CD4-positive, alpha-beta T cell treated with Interleukin-15 for 4 hours (primary cell): ENCODE data around the gene EGLN3.
"Not testable (repeated sequence)": the region's sequence is repeated elsewhere in the genome, so short reads cannot be mapped to it uniquely, and the experiment has no call there.

Source experiments
- DNase-seq: peaks from one replicate; pipeline ENCODE4 v3.0.0-alpha.2; 2020; ENCODE audit warnings: low spot score

Gene EGLN3

DNA sequence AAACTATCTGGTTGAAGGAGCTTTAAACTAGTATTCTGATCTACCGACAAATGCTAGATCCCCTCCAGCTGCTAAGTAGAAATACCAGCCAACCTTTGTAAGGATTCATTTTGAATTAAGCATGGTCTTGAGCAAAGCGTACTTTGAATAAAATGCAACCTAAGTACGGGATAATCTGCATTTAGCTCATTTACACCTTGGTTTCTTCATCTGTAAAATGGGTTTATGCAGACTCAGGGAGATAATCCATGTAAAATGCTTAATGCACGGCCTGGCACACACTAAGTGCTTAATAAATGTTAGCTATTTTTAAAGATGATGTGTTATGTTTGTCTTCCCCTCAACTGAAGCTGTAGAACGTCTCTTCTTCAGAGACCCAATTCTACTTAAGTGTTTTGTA lies 15.9 kb downstream of the EGLN3 start:
- DNase-seq = no peak

- no peak for DNase-seq
Measured at GRCh38 chr14:33934043-33934750, 16.7 kb downstream of the EGLN3 start.

- DNase-seq = no peak
Measured at GRCh38 chr14:33933386-33933933, 17.4 kb downstream of the EGLN3 start.

GRCh38 chr14:33932576-33933345 lies 18.1 kb downstream of the EGLN3 start:
- no peak for DNase-seq

DNA sequence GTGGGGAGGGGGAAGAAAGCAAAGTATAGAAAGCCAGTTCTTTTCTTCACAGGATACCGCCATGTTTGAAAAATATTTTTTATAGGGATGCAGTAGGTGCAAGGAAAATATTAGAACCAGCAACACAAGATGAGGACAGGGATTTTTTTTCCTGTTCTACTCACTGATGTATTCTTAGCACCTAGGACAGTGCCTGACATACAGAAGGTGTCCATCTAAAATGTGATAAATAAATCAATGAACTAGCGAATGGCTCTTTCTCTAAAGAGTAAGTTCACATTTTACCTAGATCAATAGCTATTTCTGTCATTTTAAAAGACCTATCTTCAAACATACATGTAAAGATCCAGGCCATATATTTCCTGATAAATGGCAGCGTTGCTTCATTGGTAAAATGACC lies 18.8 kb downstream of the EGLN3 start:
- DNase-seq = no peak

DNA sequence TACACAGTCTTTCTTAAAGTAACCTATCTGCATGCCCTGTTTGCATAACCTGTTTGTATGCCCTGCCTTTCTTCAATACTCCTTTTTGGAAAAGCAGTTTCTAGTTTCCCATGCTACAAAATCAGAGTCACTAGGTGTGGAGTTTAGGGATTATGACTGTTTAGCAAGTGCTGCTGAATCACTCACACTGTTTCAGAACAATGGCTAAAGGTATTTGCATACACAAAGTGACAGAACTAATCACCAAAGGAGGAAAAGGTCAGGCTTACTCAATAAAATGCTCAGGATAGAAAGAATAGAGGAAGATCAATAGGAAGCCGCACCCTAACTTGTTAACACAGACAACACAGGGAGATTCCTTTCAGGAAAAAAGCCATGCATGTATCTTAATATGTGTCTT lies 19.4 kb downstream of the EGLN3 start:
- DNase-seq = no peak

DNA sequence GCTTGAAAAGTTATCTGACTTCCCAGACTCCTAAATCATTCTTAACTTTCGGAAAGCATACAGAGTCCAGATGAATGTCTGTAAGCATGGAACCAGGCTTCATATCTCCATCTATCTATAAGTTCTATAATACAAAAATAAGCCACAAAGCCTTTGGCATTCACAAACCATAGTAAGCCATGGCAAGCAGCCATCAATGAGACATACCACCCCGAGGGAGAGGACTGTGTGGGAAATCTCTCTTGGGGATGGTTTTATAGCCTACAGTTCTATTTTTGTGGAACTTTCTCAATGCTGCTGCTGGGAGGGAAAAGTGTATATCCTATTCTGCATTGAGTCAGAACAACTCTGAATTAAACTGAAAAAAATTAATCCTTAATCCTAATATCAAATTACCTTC lies 20.4 kb downstream of the EGLN3 start:
- DNase-seq = no peak

DNA sequence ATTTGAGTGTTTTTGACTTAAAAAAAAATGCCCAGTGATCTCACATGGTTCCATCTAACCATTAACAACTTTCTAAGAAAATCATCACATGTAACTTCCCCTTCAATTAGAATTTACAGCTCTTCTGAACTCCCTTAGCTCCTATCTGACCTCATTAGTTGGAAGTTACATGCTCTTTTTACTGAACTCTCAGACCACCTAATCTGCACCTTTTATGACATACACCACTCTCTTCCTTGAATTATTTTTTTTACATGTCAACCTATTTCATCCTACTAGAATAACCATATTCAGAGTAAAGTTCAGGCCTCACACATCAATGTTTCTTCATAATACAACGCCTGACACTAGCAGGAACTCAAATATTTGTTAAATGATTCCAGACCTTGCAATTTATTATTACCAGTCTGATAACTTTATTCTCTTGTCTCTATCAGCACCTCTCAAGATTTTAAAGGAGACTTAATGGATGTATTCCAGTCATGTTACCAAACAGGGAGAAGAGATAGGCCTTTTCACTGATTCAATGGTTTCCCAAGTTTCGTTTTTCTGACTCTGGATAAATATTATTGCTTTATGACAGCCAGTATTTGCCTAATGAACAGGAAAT lies 21.0 kb downstream of the EGLN3 start:
- no peak for DNase-seq

- DNase-seq = no peak
Measured at GRCh38 chr14:33928895-33929294, 22.0 kb downstream of the EGLN3 start.

GRCh38 chr14:33927944-33928343 lies 22.9 kb downstream of the EGLN3 start:
- DNase-seq = no peak

GRCh38 chr14:33926967-33927366 lies 23.9 kb downstream of the EGLN3 start:
- DNase-seq = not testable (repeated sequence)

DNA sequence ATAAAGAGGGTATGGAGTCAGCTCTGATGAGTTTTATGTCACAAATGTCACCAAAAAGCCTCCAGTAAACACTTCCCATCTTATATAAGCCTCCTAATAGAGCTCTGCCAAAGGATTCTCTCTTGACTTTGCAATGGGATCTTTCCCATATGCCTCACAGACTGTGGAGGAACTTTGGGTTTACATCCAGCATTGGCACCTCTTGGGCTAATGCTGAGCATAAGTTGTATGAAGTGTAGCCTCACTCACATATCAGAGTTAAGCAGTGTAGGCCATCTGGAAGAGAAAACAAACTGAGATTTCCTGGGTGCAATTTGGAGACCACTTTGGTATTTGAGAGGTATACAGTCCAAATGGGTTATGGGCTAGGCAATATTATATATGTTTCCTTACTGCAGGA lies 24.9 kb downstream of the EGLN3 start:
- no peak for DNase-seq

DNA sequence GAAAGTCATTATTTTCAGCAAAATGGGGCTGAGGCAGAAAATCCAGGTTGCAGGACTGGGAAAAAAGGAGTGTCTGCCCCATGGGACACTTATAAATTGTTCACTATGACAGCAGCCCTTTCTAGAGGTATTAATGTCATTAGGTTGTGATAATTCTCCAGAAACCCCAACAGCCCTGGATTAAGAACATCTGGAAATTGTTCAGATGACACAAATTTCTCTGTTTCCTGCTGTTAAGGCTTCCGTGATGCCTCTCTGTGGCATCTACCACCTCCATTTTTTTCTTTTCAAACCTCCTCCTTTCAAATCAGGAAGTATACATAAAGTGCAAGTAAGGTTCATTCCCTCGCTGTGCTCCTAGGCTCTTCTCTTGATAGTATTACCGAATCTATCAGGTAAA lies 25.6 kb downstream of the EGLN3 start:
- DNase-seq = no peak

DNA sequence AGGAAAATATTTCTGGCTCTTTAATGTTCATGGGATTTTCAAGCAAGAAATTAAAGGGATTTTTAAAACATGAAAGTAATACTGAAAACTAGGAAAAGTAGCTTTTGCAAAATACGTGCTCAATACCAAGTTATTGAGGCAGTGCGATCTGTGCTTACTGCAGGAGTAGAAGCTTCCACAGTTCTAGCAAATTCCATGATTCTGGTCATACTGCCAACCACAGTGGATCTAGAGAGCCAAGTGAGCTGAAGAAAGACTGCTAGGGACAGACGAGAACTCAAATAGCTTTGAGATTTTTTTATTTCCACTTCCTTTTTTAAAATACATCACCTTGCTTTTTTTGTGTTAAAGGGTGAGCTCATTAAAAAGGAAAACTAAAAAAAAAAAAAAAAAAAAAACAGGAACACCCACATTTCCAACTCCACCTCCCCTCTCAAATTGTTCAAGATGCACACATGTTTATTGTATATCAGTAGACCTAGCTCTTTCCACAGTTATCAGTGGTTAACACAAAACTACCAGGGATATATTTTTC lies 26.2 kb downstream of the EGLN3 start:
- DNase-seq = no peak

GRCh38 chr14:33922125-33922524 lies 28.7 kb downstream of the EGLN3 start:
- no peak for DNase-seq

GRCh38 chr14:33918256-33918655 lies 32.6 kb downstream of the EGLN3 start:
- DNase-seq = no peak

- no peak for DNase-seq
Measured at GRCh38 chr14:33917661-33918060, 33.2 kb downstream of the EGLN3 start.

GRCh38 chr14:33916663-33917565 lies 34.0 kb downstream of the EGLN3 start:
- no peak for DNase-seq

GRCh38 chr14:33915682-33916081 lies 35.2 kb downstream of the EGLN3 start:
- no peak for DNase-seq

DNA sequence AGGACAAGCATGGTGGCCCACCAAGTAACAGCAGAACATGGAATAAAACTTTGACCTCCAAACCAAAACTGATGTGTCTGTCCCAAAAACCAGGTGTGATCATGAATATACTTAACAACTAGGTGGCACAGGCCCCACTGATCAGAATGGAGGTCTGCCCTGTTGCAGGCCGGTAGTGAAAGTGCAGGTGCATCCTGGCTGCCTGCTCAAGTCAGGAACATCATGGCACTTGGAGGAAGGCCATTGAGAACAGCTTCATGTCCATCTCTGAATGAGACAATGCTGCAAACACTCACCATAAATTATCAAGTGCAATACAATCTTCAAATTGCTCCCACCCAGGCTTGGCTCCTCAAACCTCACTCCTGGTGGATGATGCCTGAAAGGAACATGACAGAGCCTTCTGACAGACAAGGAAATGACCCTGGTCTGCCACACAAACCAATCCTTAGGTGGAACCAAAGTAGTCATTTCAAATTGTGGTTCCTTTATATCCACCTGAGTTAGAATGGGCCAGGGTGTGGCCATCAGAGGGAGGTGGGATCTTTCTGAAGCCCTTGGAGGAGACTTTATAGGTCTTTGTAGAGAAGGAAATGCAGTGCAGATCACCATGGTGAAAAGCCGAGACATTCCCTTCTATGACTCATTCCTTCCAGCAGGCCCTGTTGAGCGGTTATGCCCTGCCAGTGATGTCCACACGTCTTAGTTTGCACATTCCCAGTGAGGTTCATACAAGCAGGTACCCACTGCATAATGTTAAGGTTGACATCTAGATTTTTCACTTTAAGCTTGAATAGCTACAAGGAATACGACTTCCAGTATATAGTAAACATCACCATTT lies 36.0 kb downstream of the EGLN3 start:
- no peak for DNase-seq

GRCh38 chr14:33911046-33911445 lies 39.8 kb downstream of the EGLN3 start:
- DNase-seq = no peak
